ENCODE results near the gene RPS23.

GRCh38 chr5:82277987-82278710, at the start of gene RPS23:
- TF ChIP-seq EZH2phosphoT487 (IDR thresholded peaks at IDR 0.05; ENCODE audit: insufficient read depth, low read depth): no peak
- no peak for TF ChIP-seq EZH2 (IDR thresholded peaks at IDR 0.05; ENCODE audit: insufficient read depth, poor library complexity, severe bottlenecking)

Data from GM23248 (cell line).